ENCODE measurements around the gene SNTN.

SNTN gene

GRCh38 chr3:63689285-63689684, 36.8 kb downstream of the SNTN start:
- Histone ChIP-seq H3K79me1 (ENCODE audit: low read depth, low read length) (no peaks in the 10 kb centered on the region), H4K8ac (ENCODE audit: low read depth, low read length) (no peak overlapping the region)

GRCh38 chr3:63693351-63693750, 40.9 kb downstream of the SNTN start:
- Histone ChIP-seq H3K27ac (replicated peaks; ENCODE audit: low read length) (no peak overlapping the region), H3K9me3 (replicated peaks in 1 of 2; ENCODE audit: control insufficient read depth in 2 of 2, insufficient read depth in 1 of 2, low read depth in 1 of 2, low read length in 2 of 2) (peaks cover 0 to 2% of the 10 kb centered on the region in 2 donors), H3K4me2 (ENCODE audit: insufficient read depth, low read length, poor library complexity, severe bottlenecking) (no peak overlapping the region), H3K23ac (ENCODE audit: low read depth, low read length, poor library complexity) (no peak overlapping the region), H2BK5ac (ENCODE audit: low read length) (no peak overlapping the region), H3K36me3 (replicated peaks in 1 of 2; ENCODE audit: control insufficient read depth in 2 of 2, insufficient read depth in 2 of 2, low read length in 2 of 2) (no peaks in the 10 kb centered on the region), H3K14ac (ENCODE audit: low read length) (no peak overlapping the region), H4K91ac (ENCODE audit: low read depth, low read length, poor library complexity) (no peak overlapping the region), H2BK15ac (ENCODE audit: low read length) (no peak overlapping the region), H2AFZ (ENCODE audit: low read length) (no peak overlapping the region), H3K4me3 (ENCODE audit: low read length in 2 of 2) (no peak overlapping the region), H2AK5ac (ENCODE audit: low read depth, low read length) (no peak overlapping the region), H3K18ac (ENCODE audit: low read length) (no peak overlapping the region), H2BK12ac (ENCODE audit: low read length) (no peak overlapping the region), H3K4ac (ENCODE audit: low read length) (no peak overlapping the region), H3K79me1 (ENCODE audit: low read depth, low read length) (no peaks in the 10 kb centered on the region), H3K4me1 (ENCODE audit: control insufficient read depth in 2 of 2, insufficient read depth in 1 of 2, low read depth in 1 of 2, low read length in 2 of 2) (no peaks in the 10 kb centered on the region), H4K8ac (ENCODE audit: low read depth, low read length) (no peak overlapping the region), H3K27me3 (ENCODE audit: control insufficient read depth in 3 of 3, insufficient read depth in 3 of 3, low read depth in 1 of 3, low read length in 3 of 3) (no peaks in the 10 kb centered on the region), H2BK120ac (ENCODE audit: low read depth, low read length) (no peak overlapping the region), H3K9ac (ENCODE audit: low read depth, low read length, poor library complexity) (no peak overlapping the region)
- no peak for DNase-seq (ENCODE audit: low spot score)

More at GRCh38 chr3:63689285-63689684, 36.8 kb downstream of the SNTN start:
- Histone ChIP-seq H3K23ac (ENCODE audit: low read depth, low read length, poor library complexity) (no peak overlapping the region), H2AFZ (ENCODE audit: low read length) (no peak overlapping the region), H3K4me1 (ENCODE audit: control insufficient read depth in 2 of 2, insufficient read depth in 1 of 2, low read depth in 1 of 2, low read length in 2 of 2) (peaks cover 4 to 9% of the 10 kb centered on the region in 2 donors), H2BK15ac (ENCODE audit: low read length) (no peak overlapping the region), H2BK5ac (ENCODE audit: low read length) (no peak overlapping the region), H3K27me3 (ENCODE audit: control insufficient read depth in 3 of 3, insufficient read depth in 3 of 3, low read depth in 1 of 3, low read length in 3 of 3) (no peaks in the 10 kb centered on the region), H4K91ac (ENCODE audit: low read depth, low read length, poor library complexity) (no peak overlapping the region), H3K14ac (ENCODE audit: low read length) (no peak overlapping the region), H3K27ac (replicated peaks; ENCODE audit: low read length) (no peak overlapping the region), H3K4me3 (ENCODE audit: low read length in 2 of 2) (peak overlapping the region in 1 of 2 donors; percentile 40), H2BK12ac (ENCODE audit: low read length) (no peak overlapping the region), H2BK120ac (ENCODE audit: low read depth, low read length) (no peak overlapping the region), H3K9me3 (replicated peaks in 1 of 2; ENCODE audit: control insufficient read depth in 2 of 2, insufficient read depth in 1 of 2, low read depth in 1 of 2, low read length in 2 of 2) (peaks cover 0 to 2% of the 10 kb centered on the region in 2 donors), H3K36me3 (replicated peaks in 1 of 2; ENCODE audit: control insufficient read depth in 2 of 2, insufficient read depth in 2 of 2, low read length in 2 of 2) (no peaks in the 10 kb centered on the region), H3K4me2 (ENCODE audit: insufficient read depth, low read length, poor library complexity, severe bottlenecking) (no peak overlapping the region), H3K4ac (ENCODE audit: low read length) (no peak overlapping the region), H2AK5ac (ENCODE audit: low read depth, low read length) (no peak overlapping the region), H3K18ac (ENCODE audit: low read length) (no peak overlapping the region), H3K9ac (ENCODE audit: low read depth, low read length, poor library complexity) (no peak overlapping the region)
- DNase-seq (ENCODE audit: low spot score) = no peak
- no CpG with 5 or more reads among the region's 1 CpG for WGBS, 2 donors (ENCODE audit: extremely low coverage in 2 of 2, insufficient read length in 2 of 2, insufficient replicate concordance in 1 of 2)

GRCh38 chr3:63705092-63705645, 52.7 kb downstream of the SNTN start:
- Histone ChIP-seq H3K9me3 (replicated peaks in 1 of 2; ENCODE audit: control insufficient read depth in 2 of 2, insufficient read depth in 1 of 2, low read depth in 1 of 2, low read length in 2 of 2) (no peaks in the 10 kb centered on the region), H2BK120ac (ENCODE audit: low read depth, low read length) (no peak overlapping the region), H3K4me3 (ENCODE audit: low read length in 2 of 2) (no peak overlapping the region), H3K79me1 (ENCODE audit: low read depth, low read length) (no peaks in the 10 kb centered on the region), H2BK12ac (ENCODE audit: low read length) (no peak overlapping the region), H4K91ac (ENCODE audit: low read depth, low read length, poor library complexity) (no peak overlapping the region), H3K23ac (ENCODE audit: low read depth, low read length, poor library complexity) (no peak overlapping the region), H2BK15ac (ENCODE audit: low read length) (no peak overlapping the region), H2AFZ (ENCODE audit: low read length) (no peak overlapping the region), H3K9ac (ENCODE audit: low read depth, low read length, poor library complexity) (no peak overlapping the region), H3K27ac (replicated peaks; ENCODE audit: low read length) (no peak overlapping the region), H3K27me3 (ENCODE audit: control insufficient read depth in 3 of 3, insufficient read depth in 3 of 3, low read depth in 1 of 3, low read length in 3 of 3) (no peaks in the 10 kb centered on the region), H3K4me1 (ENCODE audit: control insufficient read depth in 2 of 2, insufficient read depth in 1 of 2, low read depth in 1 of 2, low read length in 2 of 2) (no peaks in the 10 kb centered on the region), H2BK5ac (ENCODE audit: low read length) (no peak overlapping the region), H3K18ac (ENCODE audit: low read length) (no peak overlapping the region), H3K36me3 (replicated peaks in 1 of 2; ENCODE audit: control insufficient read depth in 2 of 2, insufficient read depth in 2 of 2, low read length in 2 of 2) (no peaks in the 10 kb centered on the region), H3K4ac (ENCODE audit: low read length) (no peak overlapping the region), H2AK5ac (ENCODE audit: low read depth, low read length) (no peak overlapping the region), H3K4me2 (ENCODE audit: insufficient read depth, low read length, poor library complexity, severe bottlenecking) (no peak overlapping the region), H3K14ac (ENCODE audit: low read length) (no peak overlapping the region), H4K8ac (ENCODE audit: low read depth, low read length) (no peak overlapping the region)
- no CpG with 5 or more reads among the region's 4 CpGs for WGBS, 2 donors (ENCODE audit: extremely low coverage in 2 of 2, insufficient read length in 2 of 2, insufficient replicate concordance in 1 of 2)
- DNase-seq (ENCODE audit: low spot score) = no peak

- H3K9ac ChIP-seq (ENCODE audit: low read depth, low read length, poor library complexity) = no peak overlapping the region
- no peak overlapping the region for H3K14ac ChIP-seq (ENCODE audit: low read length)
These were observed 54.0 kb downstream of the SNTN start for GRCh38 chr3:63706321-63707085.

More at GRCh38 chr3:63706321-63707085, 54.0 kb downstream of the SNTN start:
- H3K27ac ChIP-seq (replicated peaks; ENCODE audit: low read length) = no peak overlapping the region
- H3K18ac ChIP-seq (ENCODE audit: low read length) = no peak overlapping the region
- no CpG with 5 or more reads among the region's 4 CpGs for WGBS, 2 donors (ENCODE audit: extremely low coverage in 2 of 2, insufficient read length in 2 of 2, insufficient replicate concordance in 1 of 2)
- no peaks in the 10 kb centered on the region for H3K9me3 ChIP-seq (replicated peaks in 1 of 2; ENCODE audit: control insufficient read depth in 2 of 2, insufficient read depth in 1 of 2, low read depth in 1 of 2, low read length in 2 of 2)
- no peaks in the 10 kb centered on the region for H3K27me3 ChIP-seq (ENCODE audit: control insufficient read depth in 3 of 3, insufficient read depth in 3 of 3, low read depth in 1 of 3, low read length in 3 of 3)
- no peak overlapping the region for H2BK120ac ChIP-seq (ENCODE audit: low read depth, low read length)
- no peak for DNase-seq (ENCODE audit: low spot score)
- H3K79me1 ChIP-seq (ENCODE audit: low read depth, low read length) = no peaks in the 10 kb centered on the region
- no peak overlapping the region for H3K4ac ChIP-seq (ENCODE audit: low read length)
- H3K4me2 ChIP-seq (ENCODE audit: insufficient read depth, low read length, poor library complexity, severe bottlenecking) = no peak overlapping the region
- H2BK15ac ChIP-seq (ENCODE audit: low read length) = no peak overlapping the region
- no peak overlapping the region for H2AK5ac ChIP-seq (ENCODE audit: low read depth, low read length)
- H2BK12ac ChIP-seq (ENCODE audit: low read length) = no peak overlapping the region
- no peaks in the 10 kb centered on the region for H3K4me1 ChIP-seq (ENCODE audit: control insufficient read depth in 2 of 2, insufficient read depth in 1 of 2, low read depth in 1 of 2, low read length in 2 of 2)
- H3K36me3 ChIP-seq (replicated peaks in 1 of 2; ENCODE audit: control insufficient read depth in 2 of 2, insufficient read depth in 2 of 2, low read length in 2 of 2) = no peaks in the 10 kb centered on the region
- H2AFZ ChIP-seq (ENCODE audit: low read length) = no peak overlapping the region
- H2BK5ac ChIP-seq (ENCODE audit: low read length) = no peak overlapping the region
- H4K91ac ChIP-seq (ENCODE audit: low read depth, low read length, poor library complexity) = no peak overlapping the region
- no peak overlapping the region for H3K4me3 ChIP-seq (ENCODE audit: low read length in 2 of 2)
- no peak overlapping the region for H3K23ac ChIP-seq (ENCODE audit: low read depth, low read length, poor library complexity)
- H4K8ac ChIP-seq (ENCODE audit: low read depth, low read length) = no peak overlapping the region
